Spleen (tissue), 11 donors: ENCODE results near the gene FGFR2. TPM values are rescaled to one million over a fixed set of nuclear protein-coding genes. Genes with fewer than 3 reads are reported as not detected.

Source experiments
- DNase-seq: peaks from one replicate; pipeline ENCODE4 v3.0.0-alpha.2; 2020
- H3K27ac ChIP-seq, 8 donors: fragments of 200-600 bp; sonication (generic) in 7 of 8; 1 replicate in 4 of 8; 2 replicates in 4 of 8; pipeline versions ENCODE4 v1.5.0 to v1.8.0; 2016 to 2021; ENCODE audit warnings: inconsistent platforms in 4 of 8, mild to moderate bottlenecking in 4 of 8, moderate library complexity in 1 of 8
- H3K27me3 ChIP-seq, 7 donors: fragments of 200-600 bp; sonication (generic) in 6 of 7; replicated peaks in 1 of 7; 1 replicate in 4 of 7; 2 replicates in 3 of 7; pipeline versions ENCODE4 v1.5.0 to v1.8.0; 2016 to 2021; ENCODE audit warnings: inconsistent platforms in 3 of 7, mild to moderate bottlenecking in 1 of 7
- H3K36me3 ChIP-seq, 6 donors: fragments of 200-600 bp; sonication (generic) in 5 of 6; 1 replicate in 4 of 6; 2 replicates in 2 of 6; pipeline versions ENCODE4 v1.5.0 to v1.8.0; 2016 to 2021; ENCODE audit warnings: inconsistent platforms in 2 of 6
- H3K4me1 ChIP-seq, 6 donors: fragments of 200-600 bp; sonication (generic) in 5 of 6; 1 replicate in 3 of 6; 2 replicates in 3 of 6; pipeline versions ENCODE4 v1.5.0 to v1.8.0; 2016 to 2021; ENCODE audit warnings: inconsistent platforms in 3 of 6
- H3K4me3 ChIP-seq, 8 donors: fragments of 200-600 bp; sonication (generic) in 7 of 8; 1 replicate in 4 of 8; 2 replicates in 4 of 8; pipeline versions ENCODE4 v1.5.0 to v1.8.0; 2016 to 2021; ENCODE audit warnings: inconsistent platforms in 4 of 8, mild to moderate bottlenecking in 4 of 8, moderate library complexity in 2 of 8
- H3K9me3 ChIP-seq, 8 donors: fragments of 200-600 bp; sonication (generic) in 7 of 8; 1 replicate in 4 of 8; 2 replicates in 4 of 8; pipeline versions ENCODE4 v1.5.0 to v1.8.0; 2016 to 2021; ENCODE audit warnings: inconsistent platforms in 4 of 8
- CTCF ChIP-seq, 11 experiments: fragments of 200-600 bp in 7 of 11; fragments of 450-650 bp in 4 of 11; sonication (generic) in 4 of 11; IDR thresholded peaks in 8 of 11; conservative IDR thresholded peaks in 3 of 11; 1 replicate in 7 of 11; 2 replicates in 4 of 11; pipeline versions ENCODE4 v1.4.0 to v1.8.0; 2016 to 2021; ENCODE audit warnings: antibody characterized with exemption in 11 of 11, inconsistent platforms in 4 of 11, mild to moderate bottlenecking in 1 of 11
- POLR2A ChIP-seq, 3 donors: fragments of 450-650 bp; IDR thresholded peaks; one replicate each; pipeline ENCODE4 v1.5.1; 2017; ENCODE audit warnings: antibody characterized with exemption in 3 of 3, mild to moderate bottlenecking in 1 of 3
- POLR2AphosphoS5 ChIP-seq, 3 donors: sonication (generic); formaldehyde crosslinking; IDR thresholded peaks; one replicate each; pipeline ENCODE4 v1.5.1; 2017; ENCODE audit warnings: antibody characterized with exemption in 3 of 3
- WGBS, 5 donors: extraction: QIAGEN DNeasy Blood & Tissue Kit in 3 of 5; methylation state at CpG; one replicate each; pipeline versions ENCODE4 v1.1.5 to v1.1.7; 2013 to 2018; 5-methylcytosine and 5-hydroxymethylcytosine counted together
- intact Hi-C: fragments of 100-400 bp; cut with DNase I; formaldehyde crosslinking; loops from one replicate; pipeline ENCODE4 v1.15.0; 2023; ENCODE audit warnings: low total_unique reads
- polyA plus RNA-seq, 3 donors: library from polyadenylated mRNA; stranded (reverse); fragments of 200-250 nt; gene quantifications; one replicate each; pipeline ENCODE4 v1.2.1, GENCODE V29; 2013
- total RNA-seq, 7 donors: library from RNA; depleted of rRNA in 3 of 7; stranded (reverse); fragments of >200 nt in 3 of 7; fragmentation: NEBNext Ultra II Directional in 4 of 7; extraction: Animal tissue kit (Norgen Biotek cat#: 25700) in 4 of 7; gene quantifications; one replicate each; pipeline versions ENCODE4 v1.1.0 to v1.2.1, GENCODE V29; 2016 to 2021
- donor health status: healthy with polysubstance abuse.
- donor health status: DM: no; HTN: no; CAD: no; lungs with moderate emphysema.
- donor health status: DM: no; HTN: no; CAD: no.
- donor health status: Bipolar disorder and iron deficiency.
- donor health status: healthy.
- donor health status: DM: no; HTN: no; CAD: no.
- donor health status: DM: yes; HTN: yes; CAD: no.

The FGFR2 gene
- total and polyA plus RNA-seq, 10 donors = 0.24 to 1.8 (median 0.91) TPM

GRCh38 chr10:121579656-121580055, 18.6 kb downstream of the FGFR2 start:
- Histone ChIP-seq H3K4me1 (peaks cover 0 to 12% (median 0%) of the 10 kb centered on the region in 6 donors), H3K27ac (no peak overlapping the region), H3K27me3 (no peaks in the 10 kb centered on the region), H3K4me3 (no peak overlapping the region), H3K9me3 (no peaks in the 10 kb centered on the region), H3K36me3 (no peaks in the 10 kb centered on the region)
- intact Hi-C loops = no loop called here
- no peak for DNase-seq
- WGBS, 5 donors = 70 to 88% (median 81%) methylated on average over 8 of the region's 8 CpGs
- TF ChIP-seq POLR2A (IDR thresholded peaks at IDR 0.05) = no peak
- TF ChIP-seq POLR2AphosphoS5 (IDR thresholded peaks at IDR 0.05) = no peak
- TF ChIP-seq CTCF (IDR thresholded peaks at IDR 0.05 in 8 of 11, conservative IDR thresholded peaks at IDR 0.05 in 3 of 11) = no peak

- H3K9me3 ChIP-seq = no peaks in the 10 kb centered on the region
- intact Hi-C loops = no loop called here
- DNase-seq = no peak
- H3K4me3 ChIP-seq = no peak overlapping the region
- H3K4me1 ChIP-seq = peaks cover 0 to 12% (median 0%) of the 10 kb centered on the region in 6 donors
- TF ChIP-seq CTCF (IDR thresholded peaks at IDR 0.05 in 8 of 11, conservative IDR thresholded peaks at IDR 0.05 in 3 of 11) (no peak), POLR2AphosphoS5 (IDR thresholded peaks at IDR 0.05) (no peak), POLR2A (IDR thresholded peaks at IDR 0.05) (no peak)
- no peaks in the 10 kb centered on the region for H3K36me3 ChIP-seq
- H3K27ac ChIP-seq = no peak overlapping the region
- 68 to 91% (median 81%) methylated on average over 8 of the region's 8 CpGs for WGBS, 5 donors
- no peaks in the 10 kb centered on the region for H3K27me3 ChIP-seq
Measured at GRCh38 chr10:121578965-121579364, 19.3 kb downstream of the FGFR2 start.

GRCh38 chr10:121578298-121578697, 19.9 kb downstream of the FGFR2 start:
- TF ChIP-seq CTCF (IDR thresholded peaks at IDR 0.05 in 8 of 11, conservative IDR thresholded peaks at IDR 0.05 in 3 of 11) (no peak), POLR2AphosphoS5 (IDR thresholded peaks at IDR 0.05) (no peak), POLR2A (IDR thresholded peaks at IDR 0.05) (no peak)
- DNase-seq = no peak
- no peaks in the 10 kb centered on the region for H3K36me3 ChIP-seq
- H3K27ac ChIP-seq = no peak overlapping the region
- peaks cover 0 to 12% (median 0%) of the 10 kb centered on the region in 6 donors for H3K4me1 ChIP-seq
- intact Hi-C loops = no loop called here
- 84 to 88% (median 87%) methylated on average over 9 of the region's 9 CpGs for WGBS, 5 donors
- H3K27me3 ChIP-seq = peaks cover 0 to 2% (median 0%) of the 10 kb centered on the region in 7 donors
- H3K4me3 ChIP-seq = no peak overlapping the region
- no peaks in the 10 kb centered on the region for H3K9me3 ChIP-seq

GRCh38 chr10:121577568-121577967, 20.7 kb downstream of the FGFR2 start:
- TF ChIP-seq CTCF (IDR thresholded peaks at IDR 0.05 in 8 of 11, conservative IDR thresholded peaks at IDR 0.05 in 3 of 11) = no peak
- TF ChIP-seq POLR2A (IDR thresholded peaks at IDR 0.05) = no peak
- TF ChIP-seq POLR2AphosphoS5 (IDR thresholded peaks at IDR 0.05) = no peak
- no peaks in the 10 kb centered on the region for H3K36me3 ChIP-seq
- H3K4me1 ChIP-seq = peaks cover 0 to 12% (median 0%) of the 10 kb centered on the region in 6 donors
- intact Hi-C loops = no loop called here
- no peak for DNase-seq
- 67 to 75% (median 71%) methylated on average over 8 of the region's 8 CpGs for WGBS, 5 donors
- peaks cover 0 to 2% (median 0%) of the 10 kb centered on the region in 7 donors for H3K27me3 ChIP-seq
- no peak overlapping the region for H3K27ac ChIP-seq
- no peak overlapping the region for H3K4me3 ChIP-seq
- H3K9me3 ChIP-seq = no peaks in the 10 kb centered on the region
